ENCODE measurements around the gene HNRNPM.

HNRNPM gene

DNA sequence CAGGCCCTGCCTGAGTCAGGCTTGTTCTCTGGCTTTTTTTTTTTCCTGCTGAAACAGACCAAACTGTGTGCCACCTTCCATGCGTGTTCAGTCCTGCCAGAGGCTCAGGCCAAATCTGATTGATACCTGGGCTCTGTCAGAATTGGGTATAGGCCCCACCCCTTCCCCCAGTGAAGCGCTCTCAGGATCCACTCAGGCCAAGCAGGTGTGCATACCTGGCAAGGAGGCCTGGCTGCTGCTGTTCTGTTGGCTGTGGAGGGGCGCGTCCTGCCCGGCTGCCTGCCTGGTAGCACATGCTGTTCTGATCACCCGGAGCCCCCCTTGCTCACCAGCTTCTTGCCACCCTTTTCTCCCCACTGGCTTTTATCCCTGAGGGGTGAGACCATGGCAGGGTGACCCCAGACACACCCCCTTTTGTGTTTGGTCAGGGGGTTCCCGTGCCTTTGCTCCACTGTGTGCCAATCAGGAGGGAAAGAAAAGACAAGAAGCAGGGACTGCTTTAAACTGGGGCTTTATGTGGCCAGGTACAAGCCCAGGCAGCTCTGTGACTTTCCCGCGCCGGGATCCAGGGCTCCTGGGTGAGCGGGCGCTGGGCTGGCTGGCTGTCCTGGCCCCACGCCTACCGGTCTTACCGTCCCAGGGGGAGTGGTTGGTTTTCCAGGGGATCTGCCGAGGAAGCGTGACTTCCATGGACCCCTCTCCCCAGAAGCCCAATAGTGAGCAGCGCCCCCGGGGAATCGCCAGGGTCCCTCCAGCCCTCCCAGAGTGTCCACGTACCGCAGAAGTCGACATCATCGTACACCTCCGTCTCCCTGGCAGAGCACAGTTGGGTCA is 45.0 kb downstream of the HNRNPM start:
- no peak for DNase-seq

DNA sequence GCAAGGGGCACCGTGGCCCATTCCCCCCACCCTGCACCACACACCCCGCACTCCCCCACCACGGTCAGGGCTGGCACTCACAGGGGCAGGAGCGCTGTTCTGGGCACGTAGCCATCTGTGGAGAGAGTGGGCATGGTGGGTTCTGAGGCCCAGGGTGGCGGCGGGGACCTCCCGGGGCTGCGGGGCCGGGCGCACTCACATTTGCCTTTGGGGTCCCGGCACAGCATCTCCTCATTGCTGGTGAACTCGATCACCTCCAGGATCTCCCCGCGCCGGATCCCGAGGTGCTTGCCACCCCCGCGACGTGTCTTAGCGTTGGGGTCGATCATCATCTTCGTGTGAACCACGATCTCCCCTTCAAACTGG is 45.6 kb downstream of the HNRNPM start:
- no peak for DNase-seq

DNA sequence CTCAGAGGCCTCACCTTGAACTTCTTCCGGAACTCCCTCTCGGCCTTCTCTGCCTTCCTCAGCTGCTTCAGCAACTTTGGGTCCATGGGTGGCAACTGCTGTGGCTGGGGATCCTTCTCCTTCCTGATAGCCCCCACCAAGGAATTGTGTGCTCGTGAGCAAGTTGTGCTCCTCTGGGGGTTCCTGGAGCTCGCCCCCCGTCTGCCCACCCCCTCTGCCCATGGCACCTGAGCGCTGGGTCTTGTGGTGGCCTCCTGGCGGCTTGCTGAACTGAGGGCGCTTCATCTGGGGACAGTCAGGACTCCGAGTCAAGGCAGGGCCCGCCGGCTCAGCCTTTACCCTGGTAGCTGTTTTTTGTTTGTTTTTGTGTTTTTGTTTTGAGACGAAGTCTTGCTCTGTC is 46.1 kb downstream of the HNRNPM start:
- DNase-seq, result no peak

DNA sequence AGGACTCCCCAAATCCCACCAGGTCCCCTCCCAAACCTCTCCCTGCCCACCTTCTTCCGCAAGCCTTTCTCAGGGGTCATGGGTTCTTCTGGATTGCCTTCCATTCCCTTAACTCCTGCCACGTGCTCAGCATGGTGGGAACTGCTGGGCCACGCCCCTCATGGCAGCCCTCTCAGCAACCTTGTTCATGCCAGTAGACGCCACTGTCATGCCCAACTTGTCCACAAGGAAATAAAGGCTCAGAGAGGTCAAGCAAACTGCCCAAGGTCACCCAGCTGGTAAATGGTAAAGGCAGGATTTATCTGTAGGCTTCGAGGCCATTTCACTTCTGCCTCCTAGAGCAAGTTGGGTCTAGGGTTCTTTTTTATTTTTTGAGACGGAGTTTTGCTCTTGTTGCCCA is 46.8 kb downstream of the HNRNPM start:
- DNase-seq, result no peak

DNA sequence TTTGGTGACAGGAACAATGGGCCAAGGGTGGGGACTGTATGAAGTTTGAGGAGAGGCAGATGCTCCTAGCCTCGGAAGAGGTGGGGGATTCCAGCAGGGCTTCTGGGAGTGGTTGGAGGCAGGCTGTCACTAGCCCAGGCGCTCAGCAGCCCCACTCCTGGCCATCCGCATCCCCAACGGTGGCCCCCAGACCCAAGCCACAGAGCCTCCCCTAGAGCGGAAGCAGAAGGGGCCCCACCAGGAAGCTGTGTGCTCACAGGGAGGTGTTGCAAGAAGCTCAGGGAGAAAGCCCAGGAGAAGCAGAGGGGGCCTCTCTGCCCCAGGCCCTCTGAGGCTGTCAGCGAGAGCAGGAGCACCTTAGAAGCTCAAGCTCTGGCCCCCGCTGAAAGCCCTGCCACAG is 49.4 kb downstream of the HNRNPM start:
- peak; percentile 74 to 78 for DNase-seq

DNA sequence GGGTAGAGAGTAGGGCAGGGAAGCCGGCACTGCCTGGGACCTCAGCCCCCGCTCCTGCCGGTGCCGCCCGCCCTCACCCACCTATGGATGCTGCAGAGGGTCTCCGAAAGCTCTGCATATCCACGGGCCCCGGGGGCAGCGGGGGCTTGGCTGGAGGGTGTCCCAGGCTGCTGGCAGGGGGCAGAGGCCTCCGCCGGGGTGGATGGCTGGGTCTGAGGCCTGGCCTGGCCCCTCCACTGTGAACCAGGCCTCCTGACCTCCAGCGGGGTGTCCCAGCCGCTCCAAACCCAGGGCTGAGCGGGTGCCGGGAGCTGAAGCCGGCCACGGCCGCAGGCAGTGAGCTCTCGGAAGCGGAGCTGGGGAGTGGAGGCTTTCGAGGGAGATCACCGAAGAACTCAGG is 53.5 kb downstream of the HNRNPM start:
- DNase-seq, result no peak

DNA sequence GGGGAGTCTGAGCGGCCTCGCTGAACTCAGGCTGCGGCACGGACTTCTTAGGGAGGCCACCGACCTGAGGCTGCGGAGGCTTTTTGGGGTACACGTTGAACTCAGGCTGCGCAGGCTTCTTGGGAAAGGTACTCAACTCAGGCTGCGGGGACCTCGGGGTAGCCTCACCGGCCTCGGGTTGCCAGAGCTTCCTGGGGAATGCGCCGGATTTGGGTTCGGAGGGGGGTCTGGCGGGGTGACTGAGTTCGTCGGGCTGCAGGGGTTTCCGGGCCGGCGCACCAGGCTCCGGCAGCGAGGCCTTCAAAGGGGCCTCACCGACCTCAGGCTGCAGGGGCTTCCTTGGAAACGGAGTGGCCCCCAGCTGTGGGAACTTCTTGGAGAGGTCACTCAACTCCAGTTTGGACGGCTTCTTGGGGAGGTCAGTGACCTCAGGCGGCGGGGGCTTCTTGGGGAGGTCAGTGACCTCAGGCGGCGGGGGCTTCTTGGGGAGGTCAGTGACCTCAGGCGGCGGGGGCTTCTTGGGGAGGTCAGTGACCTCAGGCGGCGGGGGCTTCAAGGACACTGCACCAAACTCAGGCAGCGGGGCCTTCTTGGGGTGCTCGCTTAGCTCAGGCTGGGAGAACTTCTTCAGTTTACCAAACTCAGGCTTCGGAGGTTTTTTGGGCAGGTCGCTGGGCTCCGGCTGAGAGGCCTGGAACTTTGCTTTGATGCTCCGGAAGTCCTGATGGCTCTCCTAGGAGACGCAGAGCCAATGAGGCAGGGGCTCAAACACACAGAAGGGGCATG is 54.5 kb downstream of the HNRNPM start:
- DNase-seq, result no peak

DNA sequence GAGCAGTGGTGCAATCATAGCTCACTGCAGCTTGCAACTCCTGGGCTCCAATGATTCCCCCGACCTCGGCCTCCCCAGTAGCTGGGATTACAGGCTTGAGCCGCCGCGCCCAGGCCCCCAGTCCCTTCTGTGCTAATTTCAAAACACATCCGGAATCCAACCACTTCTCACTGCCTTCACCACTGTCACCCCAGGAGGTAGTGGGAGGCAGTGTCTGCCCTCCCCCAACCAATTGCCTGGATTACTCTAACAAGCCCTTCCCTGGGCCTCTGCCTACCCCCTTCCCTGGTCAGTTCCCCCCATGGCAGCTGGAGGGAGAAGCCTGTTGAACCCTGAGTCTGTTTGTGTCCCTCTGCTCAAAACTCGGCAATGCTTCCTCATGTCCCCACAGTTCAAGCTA is 55.4 kb downstream of the HNRNPM start:
- DNase-seq, result peak; percentile 92 to 93

DNA sequence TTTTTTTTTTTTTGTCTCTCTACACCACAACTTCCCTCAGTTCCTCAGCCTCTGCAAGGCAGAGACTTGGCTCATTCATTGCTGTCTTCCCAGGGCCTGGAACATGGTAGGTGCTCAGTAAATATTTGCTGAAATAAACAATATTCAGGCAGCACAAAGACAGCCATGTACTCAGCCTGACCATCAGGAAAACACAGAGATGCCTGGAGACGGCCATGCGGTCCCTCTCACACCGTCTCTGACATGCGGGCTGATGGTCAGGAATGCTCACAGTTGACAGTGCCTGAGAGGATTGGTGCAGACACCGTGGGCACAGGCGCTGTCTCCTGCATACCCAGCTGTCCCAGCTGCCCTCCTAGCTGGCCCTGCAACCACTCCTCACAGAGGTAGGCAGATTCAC is 56.7 kb downstream of the HNRNPM start:
- DNase-seq, result no peak

DNA sequence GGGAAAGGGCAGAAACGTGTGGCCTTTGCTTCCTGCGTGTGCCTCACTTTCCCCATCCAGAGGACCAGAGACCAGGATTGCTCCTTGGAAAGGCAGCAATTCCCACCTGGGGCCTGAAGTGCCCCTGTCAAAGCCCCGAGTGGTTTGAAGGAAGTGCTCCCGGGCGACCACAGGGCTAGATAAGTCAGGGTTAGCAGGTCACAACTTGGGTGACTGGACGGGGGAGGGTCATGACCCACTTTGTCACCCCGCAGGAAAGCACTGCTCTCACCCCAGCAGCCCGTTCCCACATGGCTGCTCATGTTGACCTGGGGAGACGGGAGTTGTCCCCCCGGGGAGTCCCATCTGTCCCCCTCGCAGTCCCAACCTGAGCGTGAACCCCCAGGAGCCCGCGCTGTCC is 57.2 kb downstream of the HNRNPM start:
- DNase-seq, result no peak

DNA sequence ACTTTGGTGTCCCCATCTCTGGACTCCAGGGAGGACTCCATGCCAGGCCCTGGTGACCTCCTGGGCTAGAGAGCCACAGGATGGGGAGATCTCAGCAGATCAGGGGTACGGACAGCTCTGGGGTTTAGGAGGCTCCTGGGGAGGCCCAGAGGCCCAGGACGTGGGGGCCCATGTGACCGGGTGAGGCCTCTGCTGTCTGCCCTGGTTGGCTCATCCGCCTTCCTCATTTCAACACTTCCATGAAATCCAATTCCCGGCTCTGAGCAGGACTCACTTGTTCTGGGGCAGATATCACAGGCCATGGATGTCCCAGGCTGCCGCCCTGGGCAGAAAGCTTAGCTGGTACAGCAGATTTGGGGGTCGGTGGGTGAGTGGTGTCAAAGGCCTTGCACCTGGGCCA is 58.7 kb downstream of the HNRNPM start:
- DNase-seq, result no peak

DNA sequence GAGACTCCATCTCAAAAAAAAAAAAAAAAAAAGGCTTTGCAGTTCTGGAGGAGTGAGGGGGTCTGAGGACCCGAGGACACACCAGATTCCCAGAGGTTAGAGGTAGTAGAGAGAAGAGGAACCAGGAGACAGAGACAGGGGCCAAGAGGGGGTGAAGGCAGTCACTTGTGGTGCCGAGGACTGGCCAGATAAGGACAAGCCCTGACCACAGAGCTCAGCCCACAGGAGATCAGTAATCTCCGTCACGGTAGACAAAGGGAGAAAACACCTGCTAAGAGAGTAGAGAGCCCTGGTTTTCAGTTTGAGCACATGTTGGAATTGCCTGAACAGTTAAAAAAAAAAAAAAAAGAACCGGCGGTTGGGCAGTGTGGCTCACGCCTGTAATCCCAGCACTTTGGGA is 59.4 kb downstream of the HNRNPM start:
- DNase-seq, result no peak

DNA sequence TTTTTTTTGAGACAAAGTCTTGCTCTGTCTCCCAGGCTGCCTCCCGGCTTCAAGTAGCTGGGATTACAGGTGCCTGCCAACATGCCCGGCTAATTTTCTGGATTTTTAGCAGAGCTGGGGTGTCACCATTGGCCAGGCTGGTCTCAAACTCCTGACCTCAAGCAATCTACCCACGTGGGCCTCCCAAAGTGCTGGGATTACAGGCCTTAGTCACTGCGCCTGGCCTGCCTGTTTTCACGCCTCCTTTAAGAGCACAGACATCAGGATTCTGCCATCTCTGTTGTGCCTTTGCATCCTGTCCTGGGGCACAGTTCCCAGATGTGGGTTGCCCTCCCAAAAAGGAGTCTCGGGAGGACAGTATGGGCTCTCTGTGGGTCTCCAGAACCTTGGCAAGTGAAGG is 60.1 kb downstream of the HNRNPM start:
- no peak for DNase-seq

DNA sequence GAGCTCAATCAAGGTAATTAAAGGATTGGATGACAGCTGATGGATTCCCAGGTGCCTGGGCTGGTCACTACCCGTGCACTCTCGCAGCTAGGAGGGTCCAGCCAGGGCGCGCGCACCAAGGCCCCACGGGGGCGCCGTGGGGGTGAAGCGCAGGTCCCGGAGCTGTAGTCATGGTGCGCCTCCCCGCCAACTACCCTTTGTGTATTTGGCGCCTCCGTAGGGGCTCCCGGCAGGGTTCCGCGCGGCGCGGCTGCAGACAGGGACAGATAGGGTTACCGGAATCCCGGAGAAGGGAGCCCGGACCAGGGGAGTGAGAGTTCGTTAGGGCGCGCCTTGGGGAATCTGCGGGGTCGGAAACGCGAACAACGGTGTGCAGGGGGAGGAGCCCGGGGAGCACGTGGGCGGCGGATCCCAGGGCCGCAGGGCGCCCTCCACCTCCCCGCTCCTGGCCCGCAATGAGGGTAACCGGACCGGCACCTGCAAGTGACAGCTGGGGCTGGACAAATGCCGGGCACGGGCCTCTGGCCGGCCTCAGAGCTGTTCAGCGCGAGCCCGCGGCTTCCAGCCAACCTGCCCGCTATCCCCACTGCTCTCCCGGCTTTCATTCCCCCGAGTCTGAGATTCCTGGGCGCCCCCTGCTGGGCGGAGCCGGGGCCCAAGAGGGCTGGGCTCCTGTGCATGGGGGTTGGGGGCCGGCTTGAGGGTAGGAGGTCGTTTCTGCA is 61.1 kb downstream of the HNRNPM start:
- peak; percentile 48 to 55 for DNase-seq

DNA sequence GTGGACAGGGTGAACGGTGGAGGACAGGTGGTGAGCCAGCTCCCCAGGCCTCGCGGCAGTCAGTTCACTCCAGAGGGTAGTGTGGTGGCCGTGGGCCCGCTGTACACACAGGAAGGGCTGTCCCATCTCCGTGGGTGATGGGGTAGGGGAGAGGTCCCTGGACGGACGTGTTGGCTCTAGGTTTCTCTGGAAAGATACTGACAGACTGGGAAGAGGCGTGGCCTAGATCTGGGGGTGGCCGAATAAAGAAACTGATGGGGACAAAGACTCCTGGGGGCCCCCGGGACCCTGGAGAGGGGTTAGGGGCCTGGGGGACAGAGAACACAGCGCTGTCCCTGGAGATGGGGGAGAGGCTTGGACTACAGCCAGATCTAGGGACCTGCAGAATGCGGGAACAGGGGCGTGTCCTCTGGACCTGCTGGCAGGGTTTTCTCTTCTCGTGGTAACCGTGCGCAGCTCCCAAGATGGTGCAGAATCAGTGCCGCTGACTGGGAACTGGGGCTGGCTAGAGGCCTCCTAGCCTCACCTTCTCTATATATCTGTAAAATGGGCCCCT is 61.7 kb downstream of the HNRNPM start:
- no peak for DNase-seq

DNA sequence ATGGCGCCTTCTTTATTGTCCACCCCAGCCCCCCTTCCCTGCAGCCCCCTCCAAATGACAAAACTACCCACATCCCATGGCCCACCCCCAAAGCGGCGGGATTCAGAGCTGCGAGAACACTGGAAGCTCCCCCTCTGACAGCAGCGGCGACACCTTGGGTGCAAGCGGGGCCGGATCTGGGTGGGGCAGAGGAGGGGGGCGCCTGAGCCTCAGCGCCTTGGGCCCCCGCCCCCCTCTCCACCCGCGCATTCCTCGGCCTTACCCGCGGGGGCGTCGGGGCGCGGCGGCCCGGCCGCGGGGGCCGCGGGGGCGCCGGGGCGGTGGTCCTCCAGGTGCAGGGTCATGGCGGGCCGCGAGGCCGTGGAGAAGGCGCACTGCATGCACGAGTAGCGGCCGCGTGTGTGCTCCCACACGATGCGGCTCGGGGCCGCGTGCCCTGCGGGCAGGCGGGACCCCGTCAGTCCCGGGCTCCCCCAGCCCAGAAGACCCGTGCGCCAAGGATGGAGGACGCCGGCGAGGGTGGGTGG is 65.9 kb downstream of the HNRNPM start:
- no peak for DNase-seq

DNA sequence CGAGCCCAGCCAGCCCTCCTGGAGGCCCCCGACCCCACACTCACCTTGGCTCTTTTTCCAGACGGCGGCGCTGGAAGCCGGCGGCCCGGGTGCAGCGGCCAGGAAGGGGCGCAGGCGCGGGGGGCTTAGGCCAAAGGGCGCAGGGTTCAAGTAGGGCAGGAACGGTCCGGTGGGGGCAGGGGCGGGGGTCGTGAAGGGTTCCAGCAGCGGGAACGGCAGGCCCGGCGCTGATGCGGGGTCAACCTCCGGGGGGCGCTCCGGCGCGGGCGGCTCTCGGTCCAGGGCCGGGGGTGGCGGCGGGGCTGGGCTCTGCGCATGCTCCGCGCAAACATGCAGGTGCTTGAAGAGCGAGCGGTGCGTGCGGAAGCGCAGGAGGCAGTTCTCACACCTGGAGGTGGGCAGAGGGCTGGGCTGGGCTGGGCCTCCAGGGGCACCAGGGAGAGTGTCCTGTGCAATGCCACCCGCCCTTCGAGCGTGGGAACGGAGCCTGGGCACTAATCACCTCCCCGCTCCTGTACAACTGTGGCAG is 66.9 kb downstream of the HNRNPM start:
- no peak for DNase-seq

DNA sequence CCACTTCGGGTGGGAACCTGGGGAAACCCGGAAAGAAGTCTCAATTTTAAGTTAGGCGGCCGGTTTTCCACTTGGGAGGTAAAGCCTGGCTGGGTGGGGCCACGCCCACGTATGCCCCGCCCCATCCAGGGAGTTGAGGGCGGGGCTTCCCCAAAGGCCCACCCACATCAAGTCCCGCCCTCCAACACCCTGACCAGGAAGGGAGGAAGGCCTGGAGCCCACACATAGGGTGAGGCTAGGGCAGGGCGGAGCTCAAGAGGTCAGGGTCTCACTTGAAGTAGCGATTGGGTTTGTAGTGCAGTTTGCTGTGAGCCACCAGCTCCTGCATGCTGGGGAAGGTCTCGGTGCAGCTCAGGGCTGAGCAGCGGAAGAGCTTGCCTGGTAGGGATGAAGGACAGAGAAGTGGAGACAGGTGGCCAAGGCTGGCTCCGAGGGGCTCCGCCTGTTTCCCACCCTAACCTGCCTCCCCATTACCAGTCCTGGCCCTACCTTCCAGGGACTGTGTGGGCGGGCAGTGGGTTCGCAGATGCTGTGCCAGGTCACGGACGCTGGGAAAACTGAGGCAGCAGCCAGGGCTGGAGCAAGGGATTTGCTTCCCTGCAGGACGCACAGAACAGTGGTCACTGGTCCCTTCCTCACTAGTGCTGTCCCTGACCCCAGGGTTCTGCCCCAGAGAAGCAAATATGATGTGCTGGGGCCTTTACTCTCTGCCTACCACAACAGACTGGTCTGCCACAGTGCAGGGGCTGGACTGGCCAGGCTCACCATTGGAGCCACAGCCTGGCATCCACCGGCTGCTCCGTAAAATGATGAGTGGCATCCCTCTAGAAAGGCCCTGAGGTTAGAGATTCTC is 67.6 kb downstream of the HNRNPM start:
- DNase-seq, result no peak

DNA sequence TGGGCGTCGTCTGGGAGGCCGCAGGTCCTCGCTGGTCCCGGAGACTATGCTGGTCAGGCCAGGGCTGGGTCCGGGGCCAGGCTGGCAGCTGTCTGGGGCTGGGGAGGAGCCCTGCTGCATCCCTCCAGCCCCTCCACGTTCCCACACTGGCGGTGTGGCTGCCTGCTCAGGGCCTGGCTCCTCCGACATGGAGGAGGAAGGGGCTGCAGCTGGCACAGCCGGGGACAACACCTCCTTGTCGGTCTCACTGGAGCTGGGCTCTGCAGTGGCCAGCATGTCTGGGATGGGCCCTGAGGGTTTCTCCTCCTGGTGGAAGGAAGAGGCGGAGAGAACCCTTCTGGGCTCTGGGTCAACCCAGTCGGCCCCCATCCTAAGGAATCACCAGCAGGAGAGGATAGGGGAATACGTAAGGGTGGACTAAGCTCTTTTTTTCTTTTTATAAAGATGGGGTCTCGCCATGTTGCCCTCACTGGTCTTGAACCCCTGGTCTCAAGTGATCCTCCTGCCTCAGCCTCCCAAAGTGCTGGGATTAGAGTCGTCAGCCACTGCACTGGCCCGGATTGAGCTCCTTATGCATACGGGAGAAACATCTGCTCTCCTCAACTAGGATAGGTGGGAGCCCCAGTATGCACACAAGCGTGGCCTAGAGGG is 68.4 kb downstream of the HNRNPM start:
- no peak for DNase-seq

DNA sequence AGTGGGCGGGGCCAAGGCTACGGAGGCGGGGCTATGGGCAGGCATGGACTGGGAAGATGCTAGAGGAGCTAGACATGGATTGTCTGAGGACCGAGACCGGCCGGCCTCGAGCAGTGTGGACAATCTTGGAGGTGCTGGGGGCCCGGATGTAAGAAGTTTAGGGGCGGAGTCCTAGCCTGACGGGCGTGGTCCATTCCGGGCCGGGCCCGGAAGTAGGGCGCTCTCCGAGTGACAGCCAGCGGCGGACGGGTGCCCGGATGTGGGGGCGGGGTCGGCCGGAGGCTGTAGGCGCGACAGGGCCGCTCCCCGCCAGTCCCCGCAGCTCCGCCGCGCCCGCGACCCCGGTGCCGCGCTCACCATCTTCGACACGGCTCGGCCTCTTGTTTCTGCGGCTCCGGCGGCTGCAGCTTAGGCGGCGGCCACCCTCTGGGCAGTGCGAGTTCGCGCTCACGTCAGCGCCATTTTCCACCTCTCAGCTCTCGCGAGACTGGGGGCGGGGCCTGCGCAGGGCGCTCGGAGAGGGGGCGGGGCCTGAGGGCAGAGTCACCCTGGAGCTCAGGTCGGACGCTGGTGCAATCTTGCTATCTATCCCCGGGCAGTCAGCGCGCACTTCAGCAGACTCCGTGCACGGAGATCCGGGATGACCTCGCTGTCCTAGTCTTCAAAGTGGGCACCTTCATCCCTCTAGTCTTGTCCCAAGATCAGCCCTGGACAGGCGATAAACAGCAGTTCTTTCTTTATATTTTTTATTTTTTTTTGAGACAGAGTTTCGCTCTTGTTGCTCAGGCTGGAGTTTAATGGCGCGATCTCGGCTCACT is 69.1 kb downstream of the HNRNPM start, which contains the start of gene ZNF414:
Gene ZNF414, minus strand, starts transcription at position 481 of the 818 bp plus-strand sequence. Its CDS starts 121 bp downstream, at position 360.
- peak; percentile 86 to 96 for DNase-seq

All from AML-193 (cell line).